Testis (tissue), 2 donors: Measurements from ENCODE around the gene PCGF1.

ENCODE experiments used
- POLR2A ChIP-seq: fragments of 450-650 bp; IDR thresholded peaks from one replicate; pipeline ENCODE4 v1.6.1; 2017; ENCODE audit warnings: antibody characterized with exemption, mild to moderate bottlenecking, moderate library complexity
- TF ChIP-seq, protein P1 (sequence below), 3 experiments: fragments of 450-650 bp in 2 of 3; fragments of 200-600 bp in 1 of 3; sonication (generic) in 1 of 3; IDR thresholded peaks; one replicate each; pipeline ENCODE4 v1.5.1; 2016 to 2019; ENCODE audit warnings: antibody characterized with exemption in 3 of 3, mild to moderate bottlenecking in 2 of 3, moderate library complexity in 1 of 3

DNA sequence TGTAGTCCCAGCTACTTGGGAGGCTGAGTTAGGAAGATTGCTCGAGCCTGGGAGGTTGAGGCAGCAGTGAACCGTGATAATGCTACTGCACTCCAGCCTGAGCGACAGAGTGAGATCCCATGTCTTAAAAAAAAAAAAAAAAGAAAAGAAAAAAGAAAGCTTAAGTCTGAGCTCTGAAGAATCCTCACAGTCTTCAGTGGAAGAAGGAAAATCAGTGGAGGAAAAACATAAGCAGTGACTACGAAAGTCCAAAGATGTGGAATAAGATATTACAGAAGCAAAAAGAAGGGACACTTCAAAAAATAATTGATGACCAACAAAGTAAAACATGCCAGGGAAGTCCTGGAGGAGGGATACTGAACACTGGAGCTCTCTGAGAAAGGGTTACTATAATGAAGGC is 2.8 kb upstream of the PCGF1 start:
- no peak for TF ChIP-seq POLR2A
- TF ChIP-seq, protein P1, sequence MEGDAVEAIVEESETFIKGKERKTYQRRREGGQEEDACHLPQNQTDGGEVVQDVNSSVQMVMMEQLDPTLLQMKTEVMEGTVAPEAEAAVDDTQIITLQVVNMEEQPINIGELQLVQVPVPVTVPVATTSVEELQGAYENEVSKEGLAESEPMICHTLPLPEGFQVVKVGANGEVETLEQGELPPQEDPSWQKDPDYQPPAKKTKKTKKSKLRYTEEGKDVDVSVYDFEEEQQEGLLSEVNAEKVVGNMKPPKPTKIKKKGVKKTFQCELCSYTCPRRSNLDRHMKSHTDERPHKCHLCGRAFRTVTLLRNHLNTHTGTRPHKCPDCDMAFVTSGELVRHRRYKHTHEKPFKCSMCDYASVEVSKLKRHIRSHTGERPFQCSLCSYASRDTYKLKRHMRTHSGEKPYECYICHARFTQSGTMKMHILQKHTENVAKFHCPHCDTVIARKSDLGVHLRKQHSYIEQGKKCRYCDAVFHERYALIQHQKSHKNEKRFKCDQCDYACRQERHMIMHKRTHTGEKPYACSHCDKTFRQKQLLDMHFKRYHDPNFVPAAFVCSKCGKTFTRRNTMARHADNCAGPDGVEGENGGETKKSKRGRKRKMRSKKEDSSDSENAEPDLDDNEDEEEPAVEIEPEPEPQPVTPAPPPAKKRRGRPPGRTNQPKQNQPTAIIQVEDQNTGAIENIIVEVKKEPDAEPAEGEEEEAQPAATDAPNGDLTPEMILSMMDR (IDR thresholded peaks at IDR 0.05): no peak
